Epithelial cell of proximal tubule (primary cell): ENCODE data around the gene WDSUB1. TPM values are rescaled to one million over a fixed set of nuclear protein-coding genes. Genes with fewer than 3 reads are reported as not detected.

Source experiments
- DNase-seq: peaks from one replicate; pipeline ENCODE4 v3.0.0-alpha.2; 2011; ENCODE audit warnings: low read depth
- H3K4me3 ChIP-seq: 2 replicates; pipeline ENCODE4 v1.5.1; 2011; ENCODE audit warnings: low read depth, mild to moderate bottlenecking, low read length
- total RNA-seq: library from RNA; depleted of rRNA; stranded (reverse); fragments of >200 nt; gene quantifications from 2 replicates; pipeline ENCODE4 v1.2.3, GENCODE V29; 2015
- TF ChIP-seq, protein P1 (sequence below): conservative IDR thresholded peaks from 2 replicates; pipeline ENCODE4 v1.5.1; 2012; ENCODE audit warnings: low read depth, mild to moderate bottlenecking, low read length

The WDSUB1 gene
- total RNA-seq, 1 donor from 2014 or later, result 2.2 TPM

DNA sequence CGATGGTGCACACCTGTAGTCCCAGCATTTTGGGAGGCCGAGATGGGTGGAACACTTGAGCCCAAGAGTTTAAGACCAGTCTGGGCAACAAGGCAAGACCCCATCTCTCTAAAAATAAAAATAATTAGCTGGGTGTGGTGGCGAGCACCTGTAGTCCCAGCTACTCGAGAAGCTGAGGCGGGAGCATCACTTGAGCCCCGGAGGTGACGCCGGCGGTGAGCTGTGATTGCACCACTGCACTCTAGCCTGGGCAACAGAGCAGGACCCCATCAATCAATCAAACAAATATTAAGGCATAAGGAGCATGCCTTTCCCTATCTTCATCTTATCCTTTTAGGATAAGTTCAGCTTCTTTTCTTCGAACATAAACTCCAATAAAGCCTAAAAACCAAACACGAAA, 1.1 kb downstream of the WDSUB1 start:
- TF ChIP-seq, protein P1, sequence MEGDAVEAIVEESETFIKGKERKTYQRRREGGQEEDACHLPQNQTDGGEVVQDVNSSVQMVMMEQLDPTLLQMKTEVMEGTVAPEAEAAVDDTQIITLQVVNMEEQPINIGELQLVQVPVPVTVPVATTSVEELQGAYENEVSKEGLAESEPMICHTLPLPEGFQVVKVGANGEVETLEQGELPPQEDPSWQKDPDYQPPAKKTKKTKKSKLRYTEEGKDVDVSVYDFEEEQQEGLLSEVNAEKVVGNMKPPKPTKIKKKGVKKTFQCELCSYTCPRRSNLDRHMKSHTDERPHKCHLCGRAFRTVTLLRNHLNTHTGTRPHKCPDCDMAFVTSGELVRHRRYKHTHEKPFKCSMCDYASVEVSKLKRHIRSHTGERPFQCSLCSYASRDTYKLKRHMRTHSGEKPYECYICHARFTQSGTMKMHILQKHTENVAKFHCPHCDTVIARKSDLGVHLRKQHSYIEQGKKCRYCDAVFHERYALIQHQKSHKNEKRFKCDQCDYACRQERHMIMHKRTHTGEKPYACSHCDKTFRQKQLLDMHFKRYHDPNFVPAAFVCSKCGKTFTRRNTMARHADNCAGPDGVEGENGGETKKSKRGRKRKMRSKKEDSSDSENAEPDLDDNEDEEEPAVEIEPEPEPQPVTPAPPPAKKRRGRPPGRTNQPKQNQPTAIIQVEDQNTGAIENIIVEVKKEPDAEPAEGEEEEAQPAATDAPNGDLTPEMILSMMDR, result no peak
- DNase-seq, result no peak
- peak overlapping the region; percentile 94 for H3K4me3 ChIP-seq

DNA sequence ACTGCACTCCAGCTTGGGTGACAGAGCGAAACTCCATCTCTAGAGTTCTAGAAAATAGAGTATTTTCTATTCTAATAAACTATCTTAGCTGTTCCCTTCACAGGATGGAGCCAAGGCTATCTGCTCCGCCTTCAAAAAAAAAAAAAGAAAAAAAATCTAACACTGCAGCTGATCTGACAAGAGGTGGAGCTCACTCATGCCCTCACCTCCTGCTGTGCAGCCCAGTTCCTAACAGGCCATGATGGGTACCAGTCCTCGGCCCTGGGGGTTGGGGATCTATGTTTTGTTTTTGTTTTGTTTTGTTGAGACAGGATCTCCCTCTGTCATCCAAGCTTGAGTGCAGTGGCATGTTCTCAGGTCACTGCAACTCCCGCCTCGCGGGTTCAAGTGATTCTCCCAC, 3.0 kb downstream of the WDSUB1 start:
- TF ChIP-seq, protein P1, result no peak
- DNase-seq, result no peak
- no peak overlapping the region for H3K4me3 ChIP-seq

DNA sequence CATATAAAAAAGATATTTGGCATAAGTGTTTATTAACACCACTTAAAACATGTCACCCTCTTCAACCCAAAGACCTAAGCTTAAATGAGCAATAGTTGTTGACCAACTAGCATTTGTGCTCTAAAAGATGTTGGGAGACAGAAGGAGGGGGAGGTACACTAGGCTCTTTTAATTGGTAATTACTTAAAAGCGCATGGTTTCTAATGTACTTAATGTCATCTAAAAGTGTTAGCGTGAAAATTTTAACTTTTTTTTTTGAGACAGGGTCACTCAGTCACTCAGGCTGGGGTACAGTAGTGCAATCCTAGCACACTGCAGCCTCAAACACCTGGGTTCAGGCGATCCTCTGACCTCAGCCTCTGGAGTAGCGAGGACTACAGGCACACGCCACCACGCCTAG, 5.5 kb downstream of the WDSUB1 start:
- no peak overlapping the region for H3K4me3 ChIP-seq
- TF ChIP-seq, protein P1, result no peak
- DNase-seq, result no peak

DNA sequence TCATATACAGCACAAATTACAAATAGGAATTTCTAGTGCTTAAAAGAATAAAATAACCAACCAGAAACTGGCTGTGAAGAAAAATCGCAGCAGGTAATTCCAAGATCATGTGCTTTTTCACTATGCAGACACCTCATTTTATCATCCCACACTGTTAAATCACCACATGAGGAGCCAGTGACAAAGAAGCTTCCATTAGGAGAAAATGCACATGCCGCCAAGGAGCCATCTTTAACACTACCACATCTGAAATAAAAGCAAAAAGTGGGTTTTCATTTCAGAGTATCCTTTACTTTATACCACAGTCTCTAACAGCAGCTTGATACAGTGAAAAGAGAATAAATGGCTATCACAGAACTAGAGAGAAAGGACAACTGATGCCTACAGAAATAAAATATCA, 6.8 kb downstream of the WDSUB1 start:
- H3K4me3 ChIP-seq, result no peak overlapping the region
- DNase-seq, result no peak
- TF ChIP-seq, protein P1, result no peak

DNA sequence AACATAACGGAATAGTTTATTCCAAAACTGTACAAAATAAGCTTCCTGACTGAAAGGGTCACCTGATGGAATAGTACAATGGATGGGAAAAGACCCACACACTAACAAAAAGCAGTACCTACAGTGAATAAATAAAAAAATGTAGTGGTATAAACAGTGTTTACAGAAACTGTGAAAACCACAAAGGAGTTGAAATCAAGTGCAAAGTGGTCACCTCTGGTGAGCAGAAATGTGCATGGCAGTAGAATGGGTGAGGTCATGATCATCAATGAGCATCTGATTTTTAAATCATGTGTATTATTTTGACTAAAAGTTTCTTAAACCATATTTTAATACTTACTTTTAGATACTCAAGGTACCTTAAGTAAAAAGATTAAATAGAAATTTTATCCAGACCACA, 11.4 kb downstream of the WDSUB1 start:
- TF ChIP-seq, protein P1, result no peak
- no peak for DNase-seq
- H3K4me3 ChIP-seq, result no peak overlapping the region

DNA sequence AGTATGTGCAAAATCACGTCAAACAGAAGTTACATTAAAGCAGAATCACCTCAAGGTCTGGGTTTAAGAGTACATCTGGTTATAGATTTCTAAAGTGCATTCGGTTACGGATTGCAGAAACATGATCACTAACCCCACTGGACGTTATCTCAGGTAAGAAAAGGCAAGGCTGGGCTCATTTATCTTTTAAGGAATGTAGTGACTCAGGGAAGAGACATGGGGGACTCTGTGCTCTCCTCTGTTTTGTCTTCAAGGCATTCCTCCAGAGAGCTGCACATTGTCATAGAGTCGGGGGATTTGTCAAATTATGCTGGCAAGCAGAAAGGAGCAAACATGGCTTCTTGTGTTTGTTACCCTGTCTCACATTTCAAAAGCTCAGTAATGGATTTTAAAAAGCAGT, 14.3 kb downstream of the WDSUB1 start:
- no peak overlapping the region for H3K4me3 ChIP-seq
- TF ChIP-seq, protein P1, result no peak
- DNase-seq, result no peak

DNA sequence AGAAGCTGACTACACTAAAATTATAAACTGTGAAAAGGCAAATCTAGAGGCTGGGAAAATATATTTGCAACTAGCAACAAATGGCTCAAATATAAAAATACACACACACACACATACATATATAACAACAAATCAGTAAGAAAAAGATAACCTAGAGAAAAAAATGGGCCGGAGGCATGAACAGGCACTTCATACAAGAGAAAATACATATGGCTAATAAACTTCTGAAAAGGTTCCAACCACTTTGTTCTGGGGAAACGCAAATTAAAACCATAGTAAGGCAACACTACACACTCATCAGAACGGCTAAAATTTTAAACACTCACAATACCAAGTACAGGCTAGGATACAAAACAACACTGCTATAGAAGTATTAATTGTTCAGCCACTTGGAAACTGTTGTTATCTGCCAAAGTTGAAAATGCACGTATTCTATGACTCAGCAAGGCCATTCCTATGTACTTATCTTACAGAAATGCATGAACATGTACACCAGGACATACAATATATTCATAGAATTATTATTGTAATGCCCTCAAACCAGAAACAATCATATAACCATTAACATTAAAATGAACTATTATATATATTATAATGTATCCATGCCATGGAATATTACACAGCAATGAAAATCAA, 15.6 kb downstream of the WDSUB1 start:
- TF ChIP-seq, protein P1, result no peak
- DNase-seq, result no peak
- H3K4me3 ChIP-seq, result no peak overlapping the region
